HG03175 (cell line): ENCODE data around the gene YPEL3.

Source experiments
- ATAC-seq: cut with Tn5 transposase; IDR thresholded peaks from one replicate; pipeline ENCODE4 v1.9.1; 2021; ENCODE audit warnings: mild to moderate bottlenecking, moderate library complexity; ENCODE audit not compliant: unreplicated experiment

The YPEL3 gene

DNA sequence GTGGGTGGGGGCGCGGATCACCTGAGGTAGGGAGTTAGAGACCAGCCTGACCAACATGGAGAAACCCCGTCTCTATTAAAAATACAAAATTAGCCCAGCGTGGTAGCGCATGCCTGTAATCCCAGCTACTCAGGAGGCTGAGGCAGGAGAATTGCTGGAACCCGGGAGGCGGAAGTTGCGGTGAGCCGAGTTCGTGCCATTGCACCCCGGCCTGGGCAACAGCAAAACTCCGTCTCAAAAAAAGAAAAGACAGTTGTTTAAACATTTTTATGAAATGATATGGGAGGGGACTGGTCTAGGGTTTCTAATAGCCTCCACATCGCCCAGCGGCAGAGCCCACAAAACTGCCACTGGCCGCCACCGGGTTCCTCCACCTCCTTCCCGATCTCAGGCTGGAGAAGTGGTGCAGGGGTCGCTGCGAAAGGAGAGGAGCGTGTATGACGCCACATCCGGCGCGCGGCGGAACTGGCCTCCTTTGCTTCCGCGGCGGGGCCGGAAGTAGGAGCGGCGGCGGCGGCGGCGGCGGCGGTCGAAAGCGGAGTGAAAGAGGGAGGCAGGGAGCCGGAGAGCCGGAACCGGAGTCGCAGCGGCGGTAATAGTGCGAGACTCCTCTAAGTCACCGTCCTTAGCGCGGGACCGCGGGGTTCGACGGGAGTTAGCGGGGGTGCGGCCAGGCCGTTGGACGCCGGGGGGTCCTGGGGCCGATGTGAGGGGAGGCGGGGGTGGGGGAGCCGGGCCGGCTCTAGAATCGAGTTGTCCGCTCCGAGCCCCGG lies 20.3 kb downstream of the YPEL3 start, which contains the start of gene PPP4C:
Gene PPP4C (plus strand): TSS at position 492 of the 773 bp plus-strand sequence. CDS start 384 bp downstream, outside the sequence.
- peak; percentile 75 for ATAC-seq

DNA sequence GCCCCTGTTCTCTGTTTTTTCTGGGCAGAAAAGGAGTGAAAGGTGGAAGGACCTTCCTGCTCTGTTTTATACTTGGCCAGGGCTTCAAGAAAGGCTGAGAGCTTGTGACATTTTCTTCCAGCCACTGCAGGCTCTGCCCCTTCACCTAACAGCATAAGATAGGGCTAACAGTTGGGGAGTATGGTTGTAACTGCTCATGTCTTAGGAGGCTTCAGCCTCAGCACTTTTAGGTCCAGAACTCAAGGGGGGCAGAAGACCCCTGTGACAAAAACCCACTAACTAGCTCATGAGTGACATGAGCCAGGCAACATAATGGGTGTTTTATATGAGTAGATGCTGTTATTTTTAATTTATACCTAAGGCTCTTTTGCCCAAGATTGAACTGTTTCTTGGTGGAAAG lies 25.5 kb downstream of the YPEL3 start:
- no peak for ATAC-seq

DNA sequence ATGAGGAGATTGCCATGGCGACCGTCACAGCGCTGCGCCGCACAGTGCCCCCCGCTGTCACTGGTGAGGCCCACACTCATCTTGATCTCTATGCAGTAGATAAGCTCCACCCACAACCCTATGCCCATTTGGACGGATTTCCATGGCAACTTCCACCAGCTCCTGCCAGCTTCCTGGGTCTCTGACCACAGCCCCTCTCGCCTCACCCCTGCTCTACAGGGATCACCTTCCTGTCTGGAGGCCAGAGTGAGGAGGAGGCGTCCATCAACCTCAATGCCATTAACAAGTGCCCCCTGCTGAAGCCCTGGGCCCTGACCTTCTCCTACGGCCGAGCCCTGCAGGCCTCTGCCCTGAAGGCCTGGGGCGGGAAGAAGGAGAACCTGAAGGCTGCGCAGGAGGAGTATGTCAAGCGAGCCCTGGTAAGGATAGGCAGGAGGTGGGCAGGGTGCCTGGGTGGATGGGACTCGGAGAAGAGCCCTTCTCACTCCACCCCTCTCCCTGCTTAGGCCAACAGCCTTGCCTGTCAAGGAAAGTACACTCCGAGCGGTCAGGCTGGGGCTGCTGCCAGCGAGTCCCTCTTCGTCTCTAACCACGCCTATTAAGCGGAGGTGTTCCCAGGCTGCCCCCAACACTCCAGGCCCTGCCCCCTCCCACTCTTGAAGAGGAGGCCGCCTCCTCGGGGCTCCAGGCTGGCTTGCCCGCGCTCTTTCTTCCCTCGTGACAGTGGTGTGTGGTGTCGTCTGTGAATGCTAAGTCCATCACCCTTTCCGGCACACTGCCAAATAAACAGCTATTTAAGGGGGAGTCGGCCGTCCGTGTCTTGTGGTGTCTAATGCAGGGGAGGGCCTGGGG lies 26.2 kb downstream of the YPEL3 start:
- ATAC-seq, result no peak

DNA sequence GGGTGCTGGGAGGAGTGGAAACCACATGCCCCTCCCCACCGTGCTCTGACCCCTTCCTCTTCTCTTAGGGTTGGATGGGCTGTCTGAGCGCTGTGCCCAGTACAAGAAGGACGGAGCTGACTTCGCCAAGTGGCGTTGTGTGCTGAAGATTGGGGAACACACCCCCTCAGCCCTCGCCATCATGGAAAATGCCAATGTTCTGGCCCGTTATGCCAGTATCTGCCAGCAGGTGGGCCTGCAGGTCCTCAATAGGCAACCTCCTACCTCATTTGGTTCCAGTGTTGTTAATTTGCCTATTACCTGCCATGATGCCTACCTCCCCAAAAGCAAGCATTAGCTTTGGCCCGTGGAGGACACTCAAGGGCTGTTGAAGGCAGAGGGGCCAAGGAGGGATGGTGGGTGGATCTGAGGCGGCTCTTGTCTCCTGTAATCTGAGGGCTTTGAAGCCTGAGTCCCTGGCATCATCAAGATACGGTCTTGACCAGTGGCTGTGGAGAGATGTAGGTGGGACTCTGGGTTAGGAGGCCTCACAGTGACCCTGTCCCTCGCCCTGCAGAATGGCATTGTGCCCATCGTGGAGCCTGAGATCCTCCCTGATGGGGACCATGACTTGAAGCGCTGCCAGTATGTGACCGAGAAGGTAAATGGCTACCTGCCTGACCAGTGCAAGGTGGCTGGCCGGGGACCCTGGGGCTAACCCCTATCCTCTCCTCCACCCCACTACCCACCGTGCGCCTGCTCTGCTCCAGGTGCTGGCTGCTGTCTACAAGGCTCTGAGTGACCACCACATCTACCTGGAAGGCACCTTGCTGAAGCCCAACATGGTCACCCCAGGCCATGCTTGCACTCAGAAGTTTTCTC lies 27.0 kb downstream of the YPEL3 start:
- no peak for ATAC-seq

DNA sequence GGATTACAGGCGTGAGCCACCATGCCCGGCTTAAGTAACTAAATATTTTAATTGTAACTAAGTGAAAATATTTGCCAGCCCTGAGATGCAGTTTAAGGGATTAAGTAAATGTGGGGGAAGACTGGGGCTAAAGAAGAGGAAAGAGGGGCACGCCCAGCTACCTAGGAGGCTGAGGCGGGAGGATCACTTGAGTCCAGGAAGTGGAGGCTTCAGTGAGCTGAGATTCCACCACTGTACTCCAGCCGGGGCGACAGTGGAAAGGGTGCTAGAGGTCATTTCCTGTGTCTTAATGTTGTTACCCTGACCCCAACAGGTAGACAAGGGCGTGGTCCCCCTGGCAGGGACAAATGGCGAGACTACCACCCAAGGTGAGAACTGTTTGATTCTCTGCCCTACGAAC lies 27.7 kb downstream of the YPEL3 start:
- ATAC-seq, result no peak

DNA sequence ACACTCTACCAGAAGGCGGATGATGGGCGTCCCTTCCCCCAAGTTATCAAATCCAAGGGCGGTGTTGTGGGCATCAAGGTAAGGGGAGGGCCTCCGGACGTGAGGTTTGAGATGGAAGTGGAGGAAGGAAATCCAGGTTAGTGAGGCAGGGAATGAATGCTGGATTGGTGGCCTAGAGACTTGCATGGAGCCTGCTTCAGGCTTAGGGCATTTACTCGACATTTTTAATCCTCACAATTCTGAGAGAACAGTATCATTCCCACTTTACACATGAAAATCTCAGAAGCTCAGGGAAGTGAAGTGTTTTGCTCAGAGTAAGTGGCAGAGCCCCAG lies 28.5 kb downstream of the YPEL3 start:
- ATAC-seq, result no peak

DNA sequence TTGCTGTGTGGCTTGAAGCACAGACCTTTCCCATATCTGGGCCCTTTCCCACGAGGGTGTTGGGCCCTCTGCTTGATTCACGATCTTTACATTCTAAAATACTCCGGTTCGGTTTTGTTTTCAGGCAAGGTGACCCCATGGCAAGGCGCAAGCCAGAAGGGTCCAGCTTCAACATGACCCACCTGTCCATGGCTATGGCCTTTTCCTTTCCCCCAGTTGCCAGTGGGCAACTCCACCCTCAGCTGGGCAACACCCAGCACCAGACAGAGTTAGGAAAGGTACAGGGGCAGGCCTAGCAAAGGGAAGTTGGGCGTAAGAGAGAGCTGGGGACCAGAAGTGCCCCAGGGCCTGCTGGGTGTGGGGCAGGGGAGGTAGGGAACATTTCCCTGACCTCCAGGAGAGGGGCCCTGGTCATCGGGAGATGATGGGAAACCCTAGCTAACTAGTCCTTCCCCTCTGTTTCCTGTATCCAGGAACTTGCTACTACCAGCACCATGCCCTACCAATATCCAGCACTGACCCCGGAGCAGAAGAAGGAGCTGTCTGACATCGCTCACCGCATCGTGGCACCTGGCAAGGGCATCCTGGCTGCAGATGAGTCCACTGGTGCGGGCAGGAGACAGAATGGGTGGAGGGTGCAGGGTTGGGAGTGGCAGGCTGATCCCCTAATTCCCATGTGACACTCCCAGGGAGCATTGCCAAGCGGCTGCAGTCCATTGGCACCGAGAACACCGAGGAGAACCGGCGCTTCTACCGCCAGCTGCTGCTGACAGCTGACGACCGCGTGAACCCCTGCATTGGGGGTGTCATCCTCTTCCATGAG lies 29.0 kb downstream of the YPEL3 start:
- no peak for ATAC-seq

DNA sequence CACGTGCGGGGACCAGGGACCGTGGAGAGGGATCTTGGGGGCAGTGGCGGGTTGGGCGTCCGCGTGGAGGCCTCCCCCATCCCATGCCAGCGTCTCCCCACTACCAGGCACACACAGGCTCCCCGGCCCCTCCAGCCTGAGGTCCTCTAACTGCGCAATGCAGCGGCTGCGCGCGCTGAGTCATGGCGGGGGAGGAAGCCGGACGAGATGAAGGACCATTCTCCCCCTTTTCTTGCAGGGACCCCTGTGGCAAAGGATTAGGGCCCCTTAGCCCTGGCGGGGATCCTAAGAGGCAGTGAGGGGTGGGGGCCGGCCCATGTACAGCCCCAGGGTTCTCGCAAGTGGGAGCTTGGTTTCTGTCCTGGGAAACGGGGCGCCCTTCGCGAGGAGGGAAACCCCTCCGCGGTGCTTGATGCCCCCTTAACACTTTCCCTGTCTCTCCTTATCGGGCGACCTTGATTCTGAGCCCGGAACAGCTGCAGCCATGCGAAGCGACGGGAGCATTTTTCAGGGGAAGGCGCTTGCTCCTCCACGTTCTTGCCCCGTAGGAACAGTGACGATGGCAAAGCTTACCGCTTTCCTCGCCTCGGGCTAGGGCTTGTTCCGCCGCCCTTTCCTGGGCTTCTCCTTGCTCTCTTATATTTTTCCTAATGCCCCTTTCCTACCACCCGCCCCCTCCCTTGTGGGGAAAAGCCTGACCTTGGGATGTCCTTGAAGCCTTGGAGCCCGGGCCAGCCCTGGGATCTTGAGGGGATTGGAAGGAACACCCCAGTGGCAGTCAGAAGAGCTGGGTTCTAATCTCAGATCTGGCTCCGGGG lies 29.9 kb downstream of the YPEL3 start:
- peak; percentile 1 for ATAC-seq

DNA sequence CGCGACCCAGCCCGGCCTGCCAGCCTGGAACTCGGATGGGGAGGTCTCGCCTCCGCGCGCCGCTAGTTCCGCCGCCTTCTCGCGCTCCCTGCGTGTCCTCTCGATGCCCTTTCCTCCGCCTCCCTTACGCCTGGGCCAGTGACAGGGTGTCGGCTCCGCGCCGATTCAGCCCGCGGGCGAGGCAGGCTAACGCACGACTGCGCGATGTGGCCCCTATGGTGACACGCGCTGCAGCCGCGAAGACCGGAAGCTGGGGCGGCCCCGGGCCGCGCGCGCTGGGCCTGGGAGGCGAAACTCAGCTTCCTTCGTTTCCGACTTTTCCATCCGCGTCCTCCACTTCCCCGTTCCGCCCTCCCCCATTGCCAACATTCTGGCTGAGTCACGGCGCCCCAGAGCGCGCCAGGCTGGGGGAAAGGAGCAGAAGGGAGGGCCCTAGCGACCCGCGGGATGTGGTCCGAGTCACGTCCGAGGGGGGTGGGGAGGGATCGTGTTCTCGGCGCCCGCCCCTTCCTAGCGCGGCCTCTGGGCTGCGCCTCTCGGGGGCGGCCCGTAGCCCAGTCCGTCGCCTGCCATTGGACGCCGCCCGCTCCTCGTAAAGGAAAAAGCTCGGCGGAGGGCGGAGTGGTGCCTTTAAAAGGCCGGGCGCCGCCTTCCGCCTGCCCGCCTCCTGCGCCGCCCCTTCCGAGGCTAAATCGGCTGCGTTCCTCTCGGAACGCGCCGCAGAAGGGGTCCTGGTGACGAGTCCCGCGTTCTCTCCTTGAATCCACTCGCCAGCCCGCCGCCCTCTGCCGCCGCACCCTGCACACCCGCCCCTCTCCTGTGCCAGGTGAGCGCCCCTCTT lies 30.7 kb downstream of the YPEL3 start, which contains the start of gene ALDOA:
Gene ALDOA (plus strand): TSS at position 659 of the 841 bp plus-strand sequence. CDS start 1,138 bp downstream, outside the sequence.
- peak; percentile 81 for ATAC-seq

DNA sequence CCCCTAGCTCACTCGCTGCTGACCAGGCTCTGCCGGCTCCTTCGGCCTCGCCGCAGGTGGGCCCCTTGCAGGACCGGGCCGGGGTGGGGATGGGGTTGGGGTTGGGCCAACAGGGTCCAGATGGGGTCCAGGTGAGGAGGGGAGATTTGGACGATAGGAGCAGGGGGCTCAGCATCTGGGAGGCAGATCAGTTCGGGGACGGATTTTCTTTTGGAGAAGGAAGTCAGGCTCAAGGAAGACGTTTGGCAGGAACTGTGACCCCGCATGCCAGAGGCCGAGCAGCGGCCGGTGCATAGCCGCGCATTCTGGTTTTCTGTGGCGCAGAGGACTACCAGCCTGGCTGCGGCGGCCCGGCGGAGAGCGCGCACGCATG lies 31.3 kb downstream of the YPEL3 start:
- ATAC-seq, result no peak

DNA sequence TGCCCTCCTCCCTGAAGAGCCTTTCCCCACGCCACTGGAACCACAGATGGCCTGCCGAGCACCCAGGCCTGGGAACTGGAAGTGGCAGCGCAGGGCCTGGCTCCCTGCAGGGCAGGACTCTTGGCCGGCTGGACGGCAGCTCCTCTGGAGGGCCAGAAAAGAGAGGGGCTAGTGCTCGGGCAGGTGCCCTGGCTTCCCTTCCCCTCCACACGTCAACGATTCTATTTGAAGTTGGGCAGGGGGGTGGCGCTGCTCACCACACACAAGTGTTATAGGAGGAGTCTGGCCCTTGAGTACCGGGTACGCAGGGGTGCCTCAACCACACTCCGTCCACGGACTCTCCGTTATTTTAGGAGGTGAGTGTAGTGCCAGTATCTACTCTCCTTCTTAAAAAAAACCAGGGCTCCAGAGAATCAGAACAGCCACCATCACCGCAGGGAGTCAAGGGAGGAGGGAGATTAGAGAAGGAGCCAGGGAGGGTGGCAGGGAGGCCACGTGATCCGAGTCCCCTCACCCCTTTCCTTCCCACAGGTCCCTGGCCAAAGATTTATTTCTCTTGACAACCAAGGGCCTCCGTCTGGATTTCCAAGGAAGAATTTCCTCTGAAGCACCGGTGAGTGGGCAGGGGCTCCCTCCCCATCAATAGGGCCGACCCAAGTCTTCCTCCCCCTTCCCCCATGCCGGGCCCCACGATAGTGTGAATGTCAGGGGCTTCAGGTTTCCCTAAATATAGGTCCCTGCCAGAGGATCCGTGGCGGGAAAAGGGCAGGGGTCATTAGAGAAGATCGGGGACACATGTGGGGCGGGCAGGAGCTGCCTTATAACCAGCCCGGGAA lies 31.9 kb downstream of the YPEL3 start:
- no peak for ATAC-seq

DNA sequence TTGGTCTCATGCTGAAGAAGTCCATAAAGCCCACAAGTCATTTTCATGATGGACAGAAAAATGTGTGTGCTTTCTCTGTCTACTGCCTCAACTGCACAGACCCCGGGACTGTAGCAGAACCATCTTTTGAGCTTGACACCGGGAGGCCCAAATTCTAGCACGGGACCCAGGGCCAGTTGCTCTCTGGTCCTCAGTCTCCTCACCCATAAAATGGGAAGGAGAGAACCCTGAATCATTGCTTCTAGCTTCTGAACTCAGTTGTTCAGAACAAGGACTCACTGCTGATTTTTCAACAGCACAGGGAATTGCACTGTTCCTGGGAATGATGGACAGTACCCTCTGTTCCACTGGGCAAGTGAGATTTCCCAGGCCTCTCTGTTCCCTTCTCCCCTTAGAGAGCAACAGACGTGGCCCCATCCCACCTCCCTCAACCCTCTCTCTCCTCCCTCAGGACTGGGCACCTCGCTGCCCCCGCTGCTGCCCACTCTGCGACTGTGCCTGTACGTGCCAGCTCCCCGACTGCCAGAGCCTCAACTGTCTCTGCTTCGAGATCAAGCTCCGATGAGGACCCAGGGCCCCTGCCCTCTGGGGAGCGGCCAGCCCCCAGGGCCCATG lies 32.6 kb downstream of the YPEL3 start:
- no peak for ATAC-seq

DNA sequence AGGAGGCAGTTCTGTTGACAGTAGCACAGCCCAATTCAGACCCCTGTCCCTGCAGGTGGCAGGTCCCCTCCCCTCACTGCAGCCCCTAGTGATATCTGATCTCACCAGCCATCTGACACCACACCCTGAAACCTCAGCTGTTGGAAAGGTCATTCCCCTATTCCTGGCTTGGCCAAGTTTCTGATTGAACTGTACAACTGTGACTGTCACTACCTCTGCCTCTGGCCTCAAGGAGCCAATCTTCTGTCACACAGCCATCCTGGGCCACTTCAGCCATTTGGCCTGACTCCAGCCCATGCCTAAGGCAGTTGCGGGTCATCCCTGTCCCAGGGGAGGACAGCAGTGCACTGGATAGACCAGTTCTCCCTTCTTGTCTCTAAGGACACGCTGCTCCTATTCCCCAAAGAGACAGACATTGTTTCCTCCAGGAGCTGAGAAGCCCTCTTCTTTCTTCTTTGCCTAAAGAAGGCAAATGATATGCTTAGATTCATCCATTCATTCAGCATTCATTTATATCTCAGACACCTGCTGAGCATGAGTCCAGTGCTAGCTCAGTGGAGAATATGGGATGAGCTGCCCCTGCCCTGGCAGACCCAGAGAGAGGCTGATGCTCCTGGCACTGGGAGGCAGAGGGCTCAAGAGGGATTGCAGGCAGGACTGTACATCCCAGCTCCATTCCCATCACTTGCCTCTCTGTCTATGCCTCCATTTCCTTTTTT lies 35.0 kb downstream of the YPEL3 start:
- ATAC-seq, result no peak

DNA sequence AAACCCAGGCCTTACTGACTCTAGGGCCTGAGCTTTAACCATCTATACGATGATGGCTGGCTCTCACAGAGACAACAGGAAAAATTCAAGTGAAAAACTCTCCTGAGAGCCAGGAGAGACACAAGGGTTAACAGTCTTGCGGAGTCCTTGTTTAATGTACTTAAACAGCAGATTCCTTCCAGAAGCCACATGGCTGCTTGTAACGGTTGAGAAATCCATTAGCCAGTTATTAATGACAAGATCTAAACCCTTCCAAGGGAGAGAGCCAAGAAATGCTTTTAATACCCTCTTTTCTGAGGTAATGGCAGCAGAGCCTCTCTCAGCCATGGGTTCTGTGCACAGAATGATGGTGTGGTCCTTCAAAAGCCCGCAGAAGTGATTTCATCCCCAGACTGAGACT lies 35.7 kb downstream of the YPEL3 start:
- ATAC-seq, result no peak

DNA sequence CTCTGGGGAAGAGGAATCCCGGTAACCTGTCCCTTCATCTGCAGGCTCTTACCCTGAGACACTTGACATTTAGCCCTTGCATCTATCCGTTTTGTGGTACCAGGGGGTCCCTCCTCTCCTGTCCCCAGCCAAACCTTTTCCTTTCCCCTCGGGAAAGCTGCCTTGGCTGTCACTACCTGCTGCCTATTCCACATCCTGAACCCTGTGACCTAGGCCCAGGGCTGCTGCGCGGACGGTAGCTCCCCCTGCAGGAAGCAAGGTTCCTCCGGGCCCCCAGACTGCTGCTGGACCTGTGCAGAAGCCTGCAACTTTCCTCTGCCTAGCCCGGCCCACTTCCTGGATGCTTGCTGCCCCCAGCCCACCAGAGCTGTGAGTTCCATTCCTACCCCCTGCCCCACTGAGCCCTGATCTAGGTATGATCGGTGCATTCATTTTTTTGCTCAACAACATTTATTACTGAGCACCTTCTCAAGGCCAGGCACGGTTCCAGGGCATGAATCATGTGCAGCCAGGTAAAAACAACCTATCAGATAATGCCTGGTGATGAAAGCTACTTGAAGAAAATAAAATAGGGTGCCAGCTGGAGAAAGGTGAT lies 41.0 kb downstream of the YPEL3 start:
- ATAC-seq, result no peak

DNA sequence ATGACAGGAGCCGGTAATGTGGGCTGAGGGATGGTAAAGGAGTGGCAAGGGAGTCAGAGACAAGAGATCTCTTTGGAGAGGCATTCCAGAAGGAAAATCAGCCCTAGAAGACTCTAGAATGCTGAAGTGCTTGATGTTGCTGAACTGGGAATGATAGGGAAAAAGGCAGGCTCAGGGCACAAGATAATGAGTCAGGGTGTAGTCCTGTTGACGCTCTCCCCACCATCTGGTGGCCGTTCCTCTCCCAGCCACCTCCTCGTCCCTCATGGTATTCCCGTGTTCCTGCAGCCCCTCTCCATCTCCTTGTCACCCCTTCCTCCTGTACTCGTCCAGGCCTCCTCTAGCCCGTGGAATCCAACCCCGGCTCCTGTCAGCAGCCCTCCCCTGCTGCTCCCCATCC lies 41.6 kb downstream of the YPEL3 start:
- ATAC-seq, result no peak
